Mucosa of descending colon (tissue), 3 donors: ENCODE results near the gene OR4K14. TPM values are rescaled to one million over a fixed set of nuclear protein-coding genes. Genes with fewer than 3 reads are reported as not detected.

Experiments used
- ATAC-seq: fragments of 200-7000 bp; cut with Tn5 transposase; one replicate; pipeline ENCODE4 v1.9.1; 2020; ENCODE audit warnings: mild to moderate bottlenecking, moderate library complexity
- DNase-seq, 3 donors: peaks; one replicate each; pipeline ENCODE4 v3.0.0-alpha.2; 2020
- H3K36me3 ChIP-seq: fragments of 200-600 bp; one replicate; pipeline ENCODE4 v1.8.0; 2021; ENCODE audit warnings: low read depth, mild to moderate bottlenecking
- H3K4me1 ChIP-seq: fragments of 200-600 bp; one replicate; pipeline ENCODE4 v1.8.0; 2021; ENCODE audit warnings: low read depth, mild to moderate bottlenecking
- H3K4me3 ChIP-seq: fragments of 200-600 bp; one replicate; pipeline ENCODE4 v1.8.0; 2021; ENCODE audit warnings: mild to moderate bottlenecking
- H3K9me3 ChIP-seq: fragments of 200-600 bp; one replicate; pipeline ENCODE4 v1.8.0; 2021; ENCODE audit warnings: mild to moderate bottlenecking
- CTCF ChIP-seq: fragments of 200-600 bp; IDR thresholded peaks from one replicate; pipeline ENCODE4 v1.8.0; 2022; ENCODE audit warnings: antibody characterized with exemption, mild to moderate bottlenecking
- intact Hi-C, 2 donors: fragments of 100-400 bp; cut with DNase I in 1 of 2; cut with micrococcal nuclease in 1 of 2; formaldehyde crosslinking; loops; one replicate each; pipeline versions ENCODE4 v1.11.0 to v1.11.1; 2022; cut with DNase I, micrococcal nuclease
- long read RNA-seq, 2 donors: library from polyadenylated mRNA; unstranded; transcript quantifications; one replicate each; pipeline ENCODE4 v2.0.0, GENCODE V29; 2019 to 2021
- total RNA-seq, 3 donors: library from RNA; stranded (reverse); fragmentation: NEBNext Ultra II Directional in 2 of 3; extraction: Animal tissue kit (Norgen Biotek cat#: 25700) in 2 of 3; gene quantifications; one replicate each; pipeline versions ENCODE4 v1.2.1 to v1.2.4, GENCODE V29; 2021 to 2023
- donor health status: DM: no; HTN: no; CAD: no; lungs with moderate emphysema.
- donor health status: DM: no; HTN: no; CAD: no.
- donor health status: DM: no; HTN: yes; CAD: no.

Gene OR4K14
- not detected for total RNA-seq
- long read RNA-seq, donor 1: 0 reads
- long read RNA-seq, donor 2: 0 reads

- TF ChIP-seq CTCF: no peak
- peaks cover 39% of the 10 kb centered on the region for H3K9me3 ChIP-seq
- intact Hi-C loops: no loop called here
- ATAC-seq (no peak), DNase-seq (no peak)
- H3K36me3 ChIP-seq: no peaks in the 10 kb centered on the region
- H3K4me3 ChIP-seq: no peak within 1 kb of the TSS
- no peaks in the 10 kb centered on the region for H3K4me1 ChIP-seq
Observed at GRCh38 chr14:20019257-20019865, at the start of gene OR4K14. Gene OR4K14 (minus strand): TSS chr14:20019307. CDS start chr14:20015193, 4,114 bp downstream.

GRCh38 chr14:20059745-20060144 is 40.6 kb upstream of the OR4K14 start, which contains the start of gene OR4L1:
Gene OR4L1 (plus strand): TSS chr14:20060045. CDS start chr14:20060045, 0 bp downstream.
- H3K4me1 ChIP-seq: no peaks in the 10 kb centered on the region
- H3K4me3 ChIP-seq: no peak within 1 kb of the TSS
- no peak for TF ChIP-seq CTCF
- no peaks in the 10 kb centered on the region for H3K36me3 ChIP-seq
- intact Hi-C loops: no loop called here
- ATAC-seq (no peak), DNase-seq (no peak)
- peaks cover 46% of the 10 kb centered on the region for H3K9me3 ChIP-seq

- TF ChIP-seq CTCF: no peak
- Histone ChIP-seq H3K9me3 (peaks cover 17% of the 10 kb centered on the region), H3K4me1 (no peaks in the 10 kb centered on the region), H3K36me3 (no peaks in the 10 kb centered on the region), H3K4me3 (no peak overlapping the region)
- intact Hi-C loops: no loop called here
- DNase-seq (no peak), ATAC-seq (no peak)
Observed at GRCh38 chr14:20048202-20048601, 29.1 kb upstream of the OR4K14 start.

- Histone ChIP-seq H3K4me3 (no peak overlapping the region), H3K36me3 (no peaks in the 10 kb centered on the region), H3K4me1 (no peaks in the 10 kb centered on the region), H3K9me3 (peaks cover 26% of the 10 kb centered on the region)
- DNase-seq (no peak), ATAC-seq (no peak)
- intact Hi-C loops: no loop called here
- no peak for TF ChIP-seq CTCF
Observed at GRCh38 chr14:20044243-20044642, 25.1 kb upstream of the OR4K14 start.

GRCh38 chr14:20035938-20036337 is 16.8 kb upstream of the OR4K14 start, which contains the start of gene OR4K13:
Gene OR4K13 (minus strand): TSS chr14:20036038. CDS start chr14:20034758, 1,280 bp downstream.
- Histone ChIP-seq H3K36me3 (no peaks in the 10 kb centered on the region), H3K9me3 (peaks cover 10% of the 10 kb centered on the region), H3K4me3 (no peak within 1 kb of the TSS), H3K4me1 (no peaks in the 10 kb centered on the region)
- ATAC-seq (no peak), DNase-seq (no peak)
- intact Hi-C loops: no loop called here
- TF ChIP-seq CTCF: no peak
